HG03135 (cell line): ENCODE measurements around the gene CTDSPL.

Experiments used
- ATAC-seq: cut with Tn5 transposase; IDR thresholded peaks from one replicate; pipeline ENCODE4 v1.9.1; 2021; ENCODE audit warnings: mild to moderate bottlenecking, moderate library complexity; ENCODE audit not compliant: unreplicated experiment

Gene CTDSPL

GRCh38 chr3:37888421-37888820 lies 26.7 kb downstream of the CTDSPL start:
- no peak for ATAC-seq

- ATAC-seq: no peak
Measured at GRCh38 chr3:37890522-37890921, 28.8 kb downstream of the CTDSPL start.

GRCh38 chr3:37891227-37891626 lies 29.5 kb downstream of the CTDSPL start:
- ATAC-seq: no peak

GRCh38 chr3:37892927-37893600 lies 31.4 kb downstream of the CTDSPL start:
- ATAC-seq: no peak

GRCh38 chr3:37896827-37897226 lies 35.1 kb downstream of the CTDSPL start:
- ATAC-seq: no peak

GRCh38 chr3:37897763-37898162 lies 36.1 kb downstream of the CTDSPL start:
- no peak for ATAC-seq

- ATAC-seq: no peak
Measured at GRCh38 chr3:37898424-37898823, 36.7 kb downstream of the CTDSPL start.

GRCh38 chr3:37899101-37899707 lies 37.5 kb downstream of the CTDSPL start:
- ATAC-seq: no peak

GRCh38 chr3:37899711-37900306 lies 38.1 kb downstream of the CTDSPL start:
- no peak for ATAC-seq

- no peak for ATAC-seq
Measured at GRCh38 chr3:37901721-37902120, 40.0 kb downstream of the CTDSPL start.

GRCh38 chr3:37902674-37903073 lies 41.0 kb downstream of the CTDSPL start:
- no peak for ATAC-seq

GRCh38 chr3:37903320-37903719 lies 41.6 kb downstream of the CTDSPL start:
- no peak for ATAC-seq

- ATAC-seq: no peak
Measured at GRCh38 chr3:37903734-37904133, 42.1 kb downstream of the CTDSPL start.

GRCh38 chr3:37904601-37905000 lies 42.9 kb downstream of the CTDSPL start:
- ATAC-seq: no peak

GRCh38 chr3:37905346-37905745 lies 43.7 kb downstream of the CTDSPL start:
- ATAC-seq: no peak

GRCh38 chr3:37905987-37906674 lies 44.5 kb downstream of the CTDSPL start:
- ATAC-seq: no peak

GRCh38 chr3:37906734-37907282 lies 45.1 kb downstream of the CTDSPL start:
- ATAC-seq: no peak

GRCh38 chr3:37907371-37907770 lies 45.7 kb downstream of the CTDSPL start:
- ATAC-seq: no peak

- ATAC-seq: peak; percentile 95
Measured at GRCh38 chr3:37907906-37908305, 46.2 kb downstream of the CTDSPL start.

- ATAC-seq: no peak
Measured at GRCh38 chr3:37909067-37909911, 47.6 kb downstream of the CTDSPL start.
